GM20431 (cell line): ENCODE measurements around the gene TRPC4.
"Not testable (repeated sequence)": the region's sequence is repeated elsewhere in the genome, so short reads cannot be mapped to it uniquely, and the experiment has no call there.

Experiments used
- in situ Hi-C: fragments of 300-500 bp; cut with MseI, MboI; formaldehyde crosslinking; loops from one replicate; pipeline ENCODE4 v1.15.0; 2020; ENCODE audit warnings: low sequenced_read_pairs; ENCODE audit not compliant: unreplicated experiment

The TRPC4 gene

GRCh38 chr13:37615276-37615675 lies 254.3 kb downstream of the TRPC4 start:
- in situ Hi-C loops, result no loop called here

- in situ Hi-C loops, result no loop called here
These were observed 255.9 kb downstream of the TRPC4 start for GRCh38 chr13:37613638-37614037.

GRCh38 chr13:37613236-37613635 lies 256.3 kb downstream of the TRPC4 start:
- in situ Hi-C loops, result no loop called here

DNA sequence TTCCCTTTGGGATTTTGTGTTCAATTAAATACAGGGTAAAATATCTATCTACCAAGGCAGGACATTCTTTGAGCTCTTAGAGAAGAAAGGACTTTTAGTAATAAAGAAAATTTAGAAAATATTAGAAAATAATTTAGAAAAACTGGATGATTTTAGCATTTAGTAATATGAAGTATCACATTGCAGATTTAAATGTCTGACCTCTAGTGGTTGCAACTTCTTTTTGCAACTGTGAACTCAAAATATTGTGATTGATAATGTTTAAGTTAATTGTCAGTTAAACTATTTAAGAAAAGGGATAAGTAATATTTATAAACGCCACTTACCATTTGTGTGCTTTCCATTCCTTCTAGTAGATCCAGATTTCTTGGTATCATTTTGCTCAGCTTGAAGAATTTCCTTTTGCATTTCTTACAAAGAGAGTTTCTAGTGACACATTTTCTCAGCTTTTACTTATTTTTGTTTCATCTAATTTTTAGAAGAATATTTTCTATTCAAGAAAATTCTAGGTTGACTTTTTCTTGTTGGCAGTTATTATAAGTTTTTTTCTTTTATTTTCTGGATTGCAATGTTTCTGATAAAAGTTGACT lies 260.7 kb downstream of the TRPC4 start:
- in situ Hi-C loops, result no loop called here

GRCh38 chr13:37602733-37603381 lies 266.7 kb downstream of the TRPC4 start:
- in situ Hi-C loops, result no loop called here

DNA sequence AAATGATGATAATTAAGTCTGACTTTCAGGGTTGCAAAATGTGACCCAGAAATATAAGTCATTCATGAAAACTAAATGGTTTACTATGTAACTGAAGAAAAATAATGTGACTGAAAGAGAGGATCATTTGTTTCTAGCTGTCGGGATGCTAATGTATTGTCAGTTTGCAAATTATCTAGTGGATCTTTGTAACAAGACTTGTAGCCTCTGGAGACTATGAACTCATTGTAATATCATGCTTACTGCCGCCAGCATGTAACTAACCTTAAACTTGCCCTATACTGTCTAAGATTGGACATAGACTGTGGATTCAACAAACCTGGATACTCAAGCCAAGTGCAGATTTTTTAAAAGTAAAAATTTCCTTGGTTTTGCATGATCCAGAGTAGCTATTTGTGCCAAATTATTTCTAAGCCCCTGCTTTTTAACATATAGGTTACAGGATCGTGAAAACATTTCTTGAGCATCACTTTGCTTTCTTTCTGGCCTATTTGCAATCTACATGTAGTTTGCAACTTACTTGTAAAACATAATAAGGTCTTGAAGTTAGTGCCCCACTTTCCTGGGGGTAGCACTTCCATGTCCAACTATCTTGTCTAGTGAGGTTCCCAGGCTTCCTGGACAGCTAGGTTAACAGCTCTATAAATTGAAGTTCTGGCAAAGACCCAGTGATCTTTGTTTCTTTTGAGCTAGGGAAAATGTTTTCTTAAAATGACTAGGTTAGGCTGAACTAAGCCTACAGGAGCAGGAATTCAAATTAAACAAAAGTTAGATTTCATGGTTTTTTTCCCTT lies 267.7 kb downstream of the TRPC4 start:
- in situ Hi-C loops, result no loop called here

DNA sequence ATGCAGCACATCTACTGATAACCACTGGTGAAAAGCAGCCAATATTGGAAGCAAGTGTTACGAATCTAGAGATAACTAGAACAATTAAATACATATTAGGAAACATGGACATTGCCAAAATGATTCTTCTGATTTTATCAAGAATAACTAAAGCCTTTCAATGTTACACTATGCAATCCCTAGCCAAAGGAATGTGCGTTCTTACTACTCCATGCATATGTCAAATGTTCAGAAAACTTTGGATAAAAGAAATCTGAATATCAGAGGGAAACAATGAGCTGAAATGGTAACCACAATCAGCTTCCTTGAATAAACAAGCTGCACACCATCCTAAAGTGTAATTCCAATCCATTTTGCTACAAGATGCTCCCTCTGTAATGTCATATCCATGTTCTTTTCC lies 270.1 kb downstream of the TRPC4 start:
- in situ Hi-C loops, result no loop called here

DNA sequence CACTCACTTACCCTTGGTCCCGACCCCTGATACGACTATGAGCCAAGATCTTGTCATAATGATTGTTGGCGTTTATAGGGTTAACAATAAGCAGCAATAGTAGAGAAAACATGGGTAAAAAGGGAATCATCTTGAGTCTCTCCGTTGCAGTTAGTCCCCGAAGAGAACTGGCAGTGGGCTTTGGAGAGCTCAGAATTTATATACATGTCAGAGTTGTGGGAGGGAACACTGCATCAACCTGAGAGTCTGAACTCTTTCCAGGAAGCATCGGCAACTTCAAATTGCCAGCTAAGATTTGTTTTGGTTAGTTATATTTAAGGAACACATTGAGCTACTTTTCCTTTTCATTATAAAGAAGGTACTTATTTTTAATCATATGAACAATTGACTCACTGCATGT lies 271.0 kb downstream of the TRPC4 start, which contains the start of gene POSTN:
Gene POSTN (minus strand): TSS at position 172 of the 400 bp plus-strand sequence. CDS start 42 bp downstream, at position 130.
- in situ Hi-C loops, result no loop called here

DNA sequence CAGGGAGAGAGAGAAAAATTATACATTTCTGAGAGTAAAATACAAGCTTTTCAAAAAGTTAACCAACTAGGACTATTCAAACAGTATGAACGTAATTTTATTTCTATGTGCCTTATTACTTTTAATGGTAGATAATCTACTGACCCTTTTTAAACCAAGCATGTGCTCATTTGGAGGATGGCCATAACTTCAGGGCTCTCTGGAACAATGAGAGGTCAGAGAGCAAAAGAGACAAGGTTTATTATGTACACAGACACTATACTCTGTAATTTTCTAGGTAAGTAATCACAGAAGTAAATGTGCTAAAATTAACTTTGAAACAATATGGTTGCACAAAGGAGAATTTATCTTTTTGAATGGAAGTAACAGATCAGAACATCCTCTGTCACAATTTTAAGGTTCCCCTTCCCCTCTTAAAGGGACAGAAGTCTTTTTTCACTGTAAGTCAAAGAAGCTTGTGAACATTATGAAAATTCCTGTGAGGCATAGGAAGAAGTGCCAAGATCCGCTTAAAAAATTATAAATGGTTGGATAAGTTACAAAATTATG lies 272.0 kb downstream of the TRPC4 start:
- in situ Hi-C loops, result no loop called here

DNA sequence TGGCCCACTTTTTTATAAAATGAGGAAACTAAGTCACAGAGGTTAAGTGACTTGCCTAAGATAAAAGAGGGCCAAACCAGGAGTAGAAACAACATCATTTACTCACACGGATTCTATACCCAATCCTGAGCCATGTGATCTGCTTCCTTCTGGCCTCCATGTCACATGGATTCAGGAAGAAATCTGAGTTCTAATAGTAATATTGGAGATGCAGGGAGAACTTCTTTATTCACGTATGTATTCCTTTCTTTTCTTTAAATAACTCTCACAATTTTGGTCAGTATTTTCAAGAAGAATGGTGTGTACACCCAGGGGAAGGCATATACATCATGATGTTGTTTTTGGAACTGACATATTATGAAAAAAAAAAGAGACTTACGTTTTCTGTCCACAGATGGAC lies 272.8 kb downstream of the TRPC4 start:
- in situ Hi-C loops, result no loop called here

DNA sequence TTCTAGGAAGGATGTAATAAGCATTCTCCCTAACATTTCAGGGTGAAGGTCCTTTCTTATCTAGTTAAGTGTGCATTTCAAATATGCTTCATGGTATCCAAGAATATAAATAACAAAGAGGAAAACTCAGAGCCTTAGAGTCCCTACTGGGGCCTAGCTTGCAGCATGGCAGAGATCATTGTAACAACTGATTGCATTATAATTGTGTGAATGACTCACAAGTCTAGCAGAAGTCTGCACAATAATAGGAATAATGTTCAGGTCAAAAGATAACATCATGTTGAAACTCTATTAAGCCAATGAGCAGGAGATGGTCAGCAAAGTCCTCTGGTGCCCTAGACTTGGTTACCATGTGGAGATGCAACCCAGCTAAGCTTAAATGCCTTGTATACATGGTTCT lies 274.4 kb downstream of the TRPC4 start:
- in situ Hi-C loops, result no loop called here

- in situ Hi-C loops, result no loop called here
These were observed 275.0 kb downstream of the TRPC4 start for GRCh38 chr13:37594550-37594949.

DNA sequence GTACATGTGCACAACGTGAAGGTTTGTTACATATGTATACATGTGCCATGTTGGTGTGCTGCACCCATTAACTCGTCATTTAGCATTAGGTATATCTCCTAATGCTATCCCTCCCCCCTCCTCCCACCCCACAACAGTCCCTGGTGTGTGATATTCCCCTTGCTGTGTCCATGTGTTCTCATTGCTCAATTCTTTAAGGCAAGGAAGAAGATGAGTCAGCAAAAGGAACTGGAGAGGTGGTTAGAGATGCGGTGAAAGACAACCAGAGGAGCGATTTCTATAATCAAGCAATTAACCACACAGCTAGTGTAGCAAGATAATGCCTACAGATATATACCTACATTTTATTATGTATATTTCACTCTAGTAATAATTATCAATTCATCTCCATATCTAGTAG lies 280.2 kb downstream of the TRPC4 start:
- in situ Hi-C loops, result not testable (repeated sequence)

- in situ Hi-C loops, result no loop called here
These were observed 282.3 kb downstream of the TRPC4 start for GRCh38 chr13:37587236-37587635.
